ENCODE results near the gene XRCC6. TPM values are rescaled to one million over a fixed set of nuclear protein-coding genes. Genes with fewer than 3 reads are reported as not detected.
"Not testable (repeated sequence)": the region's sequence is repeated elsewhere in the genome, so short reads cannot be mapped to it uniquely, and the experiment has no call there.

Gene XRCC6
- total RNA-seq, result 100 to 1,000 TPM; 141 to 200 (median 178) TPM

DNA sequence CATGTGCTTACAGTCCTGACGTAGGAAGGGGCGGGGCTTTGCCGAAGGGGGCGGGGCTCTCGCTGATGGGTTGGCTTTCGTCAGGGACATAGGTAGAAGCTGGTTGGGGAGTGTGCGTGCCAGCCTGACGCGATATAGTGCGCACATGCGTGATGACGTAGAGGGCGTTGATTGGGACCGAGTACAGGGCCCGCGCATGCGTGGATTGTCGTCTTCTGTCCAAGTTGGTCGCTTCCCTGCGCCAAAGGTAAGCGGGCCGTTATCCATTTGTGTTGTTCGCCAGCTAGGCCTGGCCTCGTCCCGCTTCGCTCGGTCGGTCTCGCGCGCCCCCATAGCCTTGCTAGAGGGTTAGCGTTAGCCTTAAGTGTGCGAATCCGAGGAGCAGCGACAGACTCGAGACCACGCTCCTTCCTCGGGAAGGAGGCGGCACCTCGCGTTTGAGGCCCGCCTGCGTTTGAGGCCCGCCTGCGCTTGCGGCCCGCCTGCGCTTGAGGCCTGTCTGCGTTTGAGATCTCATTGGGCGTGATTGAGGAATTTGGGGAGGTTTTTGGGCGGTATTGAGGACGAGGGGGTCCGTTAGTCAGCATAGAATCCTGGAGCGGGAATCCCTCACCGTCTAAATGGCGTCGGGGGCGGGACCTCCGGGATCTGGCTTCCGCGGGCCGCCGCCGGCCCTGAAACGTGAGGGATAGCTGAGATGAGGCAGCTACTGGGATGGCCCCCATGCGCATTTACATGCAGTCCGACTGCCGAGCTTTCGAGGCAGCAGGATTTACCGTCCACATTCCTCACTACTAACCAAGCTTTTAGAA is at the start of gene XRCC6:
Gene XRCC6, plus strand, starts transcription at position 197 of the 812 bp plus-strand sequence. CDS start 710 bp downstream, outside the sequence.
- Histone ChIP-seq H3K36me3 (peaks cover 0 to 36% (median 11%) of the 10 kb centered on the region in 3 donors), H3K9me3 (no peaks in the 10 kb centered on the region), H3K4me3 (peak within 1 kb of the TSS; percentile 76 to 88 (median 82)), H3K27me3 (no peaks in the 10 kb centered on the region), H3K4me1 (peaks cover 0 to 49% (median 18%) of the 10 kb centered on the region in 4 donors), H3K27ac (peak within 1 kb of the TSS; percentile 91 to 97 (median 95))
- DNase-seq (ENCODE audit: low spot score in 2 of 2), result peak; percentile 100
- WGBS, 2 donors, result 0% methylated on average over 67 to 68 of the region's 70 CpGs
- TF ChIP-seq POLR2A (IDR thresholded peaks at IDR 0.05) (peak; percentile 90 to 99), EP300 (IDR thresholded peaks at IDR 0.05) (peak; percentile 96 to 100)
- TF ChIP-seq, protein P1, sequence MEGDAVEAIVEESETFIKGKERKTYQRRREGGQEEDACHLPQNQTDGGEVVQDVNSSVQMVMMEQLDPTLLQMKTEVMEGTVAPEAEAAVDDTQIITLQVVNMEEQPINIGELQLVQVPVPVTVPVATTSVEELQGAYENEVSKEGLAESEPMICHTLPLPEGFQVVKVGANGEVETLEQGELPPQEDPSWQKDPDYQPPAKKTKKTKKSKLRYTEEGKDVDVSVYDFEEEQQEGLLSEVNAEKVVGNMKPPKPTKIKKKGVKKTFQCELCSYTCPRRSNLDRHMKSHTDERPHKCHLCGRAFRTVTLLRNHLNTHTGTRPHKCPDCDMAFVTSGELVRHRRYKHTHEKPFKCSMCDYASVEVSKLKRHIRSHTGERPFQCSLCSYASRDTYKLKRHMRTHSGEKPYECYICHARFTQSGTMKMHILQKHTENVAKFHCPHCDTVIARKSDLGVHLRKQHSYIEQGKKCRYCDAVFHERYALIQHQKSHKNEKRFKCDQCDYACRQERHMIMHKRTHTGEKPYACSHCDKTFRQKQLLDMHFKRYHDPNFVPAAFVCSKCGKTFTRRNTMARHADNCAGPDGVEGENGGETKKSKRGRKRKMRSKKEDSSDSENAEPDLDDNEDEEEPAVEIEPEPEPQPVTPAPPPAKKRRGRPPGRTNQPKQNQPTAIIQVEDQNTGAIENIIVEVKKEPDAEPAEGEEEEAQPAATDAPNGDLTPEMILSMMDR (IDR thresholded peaks at IDR 0.05), result no peak

DNA sequence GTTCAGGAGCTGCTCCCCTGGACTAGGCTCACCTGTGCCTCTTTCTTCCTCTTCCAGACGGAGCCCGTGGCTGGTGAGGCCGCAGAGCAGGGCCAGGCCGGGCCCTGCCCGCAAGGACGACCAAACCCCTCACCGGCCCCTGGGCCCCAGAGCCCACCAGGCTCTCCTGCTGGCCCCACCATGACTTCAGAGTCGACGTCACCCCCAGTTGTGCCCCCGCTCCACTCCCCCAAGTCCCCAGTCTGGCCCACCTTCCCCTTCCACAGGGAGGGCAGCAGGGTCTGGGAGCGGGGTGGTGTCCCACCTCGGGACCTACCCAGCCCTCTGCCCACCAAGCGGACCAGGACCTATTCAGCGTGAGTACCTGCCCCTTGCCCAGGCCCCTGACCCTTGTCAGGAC is 49.3 kb upstream of the XRCC6 start:
- H3K36me3 ChIP-seq, result peaks cover 0 to 25% (median 0%) of the 10 kb centered on the region in 3 donors
- no peak for TF ChIP-seq EP300 (IDR thresholded peaks at IDR 0.05)
- TF ChIP-seq, protein P1 (IDR thresholded peaks at IDR 0.05), result no peak
- no peak for TF ChIP-seq POLR2A (IDR thresholded peaks at IDR 0.05)
- no peak for DNase-seq (ENCODE audit: low spot score in 2 of 2)
- no peak overlapping the region for H3K27ac ChIP-seq
- H3K4me1 ChIP-seq, result peaks cover 0 to 19% (median 0%) of the 10 kb centered on the region in 4 donors
- H3K27me3 ChIP-seq, result no peaks in the 10 kb centered on the region
- no peaks in the 10 kb centered on the region for H3K9me3 ChIP-seq
- H3K4me3 ChIP-seq, result no peak overlapping the region
- 92 to 96% methylated on average over 14 of the region's 14 CpGs for WGBS, 2 donors

DNA sequence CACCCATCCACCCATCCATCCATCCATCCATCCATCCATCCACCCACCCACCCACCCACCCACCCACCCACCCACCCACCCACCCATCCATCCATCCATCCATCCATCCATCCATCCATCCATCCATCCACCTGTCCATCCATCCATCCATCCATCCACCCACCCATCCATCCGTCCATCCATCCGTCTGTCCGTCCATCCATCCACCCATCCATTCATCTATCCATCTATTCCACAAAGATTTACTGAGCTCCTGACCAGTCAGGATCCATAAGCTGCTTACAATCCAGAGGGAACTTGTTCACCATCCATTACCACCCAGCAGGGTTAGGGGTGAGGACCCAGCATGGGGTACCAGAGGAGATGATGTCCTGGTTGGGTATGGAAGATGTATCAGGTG is 48.8 kb upstream of the XRCC6 start:
- not testable (repeated sequence) for H3K4me3 ChIP-seq; DNase-seq (ENCODE audit: low spot score in 2 of 2); H3K27me3 ChIP-seq; H3K9me3 ChIP-seq; H3K27ac ChIP-seq
- WGBS, 2 donors, result 94 to 99% methylated on average over 3 of the region's 3 CpGs
- peaks cover 0 to 30% (median 0%) of the 10 kb centered on the region in 3 donors for H3K36me3 ChIP-seq
- H3K4me1 ChIP-seq, result peaks cover 0 to 14% (median 0%) of the 10 kb centered on the region in 4 donors

DNA sequence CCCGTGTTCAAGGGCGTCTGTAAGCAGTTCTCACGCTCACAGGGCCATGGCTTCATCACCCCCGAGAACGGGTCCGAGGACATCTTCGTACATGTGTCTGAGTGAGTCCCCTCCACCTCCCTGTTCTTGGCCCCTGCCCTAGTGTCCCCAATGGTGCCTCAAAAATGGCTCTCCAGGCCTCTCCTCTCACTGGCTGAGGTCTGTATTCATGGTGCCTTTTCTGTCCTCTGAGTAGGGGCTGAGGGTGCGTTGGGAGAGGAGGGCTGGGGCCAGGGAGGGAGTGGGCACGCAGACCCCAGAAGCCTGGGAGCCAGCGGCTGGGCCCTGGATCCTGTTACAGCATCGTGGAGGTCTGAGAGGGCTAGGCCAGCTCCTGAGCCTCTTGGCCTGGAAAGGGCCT is 47.4 kb upstream of the XRCC6 start:
- WGBS, 2 donors, result 88 to 95% methylated on average over 8 to 11 of the region's 11 CpGs

DNA sequence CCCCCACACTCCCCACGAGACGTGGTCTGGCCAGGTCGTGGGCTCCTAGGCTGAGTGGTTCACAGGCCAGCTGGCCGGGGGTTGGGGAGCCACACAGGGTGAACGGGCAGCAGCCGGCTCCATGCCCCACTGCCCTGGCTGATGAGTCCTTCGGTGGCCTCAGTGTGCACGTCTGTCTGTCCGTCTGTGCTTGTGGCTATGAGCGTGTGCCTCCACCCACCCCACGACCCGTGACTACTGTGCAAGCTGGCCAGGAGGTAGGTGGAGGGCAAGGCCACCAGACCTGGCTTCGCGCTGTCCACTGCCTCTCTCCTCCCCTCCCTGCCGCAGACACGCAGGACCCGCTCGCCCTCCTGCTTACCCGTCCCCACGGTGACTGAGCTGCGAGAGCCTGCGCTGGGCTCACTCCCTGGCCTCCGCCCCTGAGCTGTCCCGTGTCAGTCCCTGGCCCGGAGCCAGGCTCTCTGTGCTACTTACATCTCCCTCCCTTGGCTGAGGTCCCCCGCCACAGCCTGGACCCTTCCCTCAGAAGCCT is 46.2 kb upstream of the XRCC6 start:
- DNase-seq (ENCODE audit: low spot score in 2 of 2), result peak; percentile 61 to 66
- Histone ChIP-seq H3K27me3 (no peaks in the 10 kb centered on the region), H3K36me3 (peaks cover 0 to 56% (median 0%) of the 10 kb centered on the region in 3 donors), H3K27ac (peak overlapping the region in 1 of 4 donors; percentile 58), H3K4me3 (no peak overlapping the region), H3K4me1 (peaks cover 0 to 11% (median 0%) of the 10 kb centered on the region in 4 donors), H3K9me3 (no peaks in the 10 kb centered on the region)
- TF ChIP-seq POLR2A (IDR thresholded peaks at IDR 0.05), result no peak
- TF ChIP-seq EP300 (IDR thresholded peaks at IDR 0.05), result no peak
- TF ChIP-seq, protein P1 (IDR thresholded peaks at IDR 0.05), result no peak
- WGBS, 2 donors, result 62 to 64% methylated on average over 16 to 26 of the region's 26 CpGs

More for the DNA sequence above, 47.4 kb upstream of the XRCC6 start:
- Histone ChIP-seq H3K36me3 (peaks cover 0 to 44% (median 0%) of the 10 kb centered on the region in 3 donors), H3K4me3 (no peak overlapping the region), H3K27me3 (no peaks in the 10 kb centered on the region), H3K4me1 (peaks cover 0 to 11% (median 0%) of the 10 kb centered on the region in 4 donors), H3K27ac (no peak overlapping the region), H3K9me3 (no peaks in the 10 kb centered on the region)
- no peak for DNase-seq (ENCODE audit: low spot score in 2 of 2)
- TF ChIP-seq EP300 (IDR thresholded peaks at IDR 0.05) (no peak), POLR2A (IDR thresholded peaks at IDR 0.05) (no peak)
- TF ChIP-seq, protein P1 (IDR thresholded peaks at IDR 0.05), result no peak
